Measurements from ENCODE around the gene FHOD3. TPM values are rescaled to one million over a fixed set of nuclear protein-coding genes. Genes with fewer than 3 reads are reported as not detected.

The FHOD3 gene
- total and polyA plus RNA-seq, 5 experiments from 2014 or later, result not detected

DNA sequence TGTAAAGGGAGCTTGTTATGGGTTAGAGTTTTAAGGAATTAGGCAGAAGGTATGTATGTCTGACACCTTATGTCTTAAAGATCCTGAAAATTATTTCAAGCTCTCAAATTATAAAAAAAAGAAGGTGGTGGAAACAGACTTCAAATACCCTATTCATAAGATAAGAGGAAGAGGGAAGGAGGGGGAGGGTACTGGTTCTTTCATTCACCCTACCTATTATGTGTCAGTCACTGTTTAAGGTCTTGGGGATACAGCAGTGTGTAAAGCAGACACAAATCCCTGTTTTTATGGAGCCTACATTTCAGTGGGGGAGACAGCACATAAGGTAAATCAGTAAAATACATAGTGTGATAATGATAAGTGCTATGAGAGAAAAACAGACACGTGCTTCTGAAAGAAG, 184.4 kb downstream of the FHOD3 start:
- ATAC-seq (no peak), DNase-seq (no peak)
- POLR2A ChIA-PET, result no interaction called here
- Mint-ChIP-seq H3K27me3 (peaks cover 0 to 32% (median 11%) of the 10 kb centered on the region in 5 donors), H3K4me1 (no peaks in the 10 kb centered on the region), H3K36me3 (no peaks in the 10 kb centered on the region), H3K4me3 (no peak overlapping the region), H3K9me3 (peaks cover 0 to 2% (median 0%) of the 10 kb centered on the region in 9 donors), H3K27ac (no peak overlapping the region)

DNA sequence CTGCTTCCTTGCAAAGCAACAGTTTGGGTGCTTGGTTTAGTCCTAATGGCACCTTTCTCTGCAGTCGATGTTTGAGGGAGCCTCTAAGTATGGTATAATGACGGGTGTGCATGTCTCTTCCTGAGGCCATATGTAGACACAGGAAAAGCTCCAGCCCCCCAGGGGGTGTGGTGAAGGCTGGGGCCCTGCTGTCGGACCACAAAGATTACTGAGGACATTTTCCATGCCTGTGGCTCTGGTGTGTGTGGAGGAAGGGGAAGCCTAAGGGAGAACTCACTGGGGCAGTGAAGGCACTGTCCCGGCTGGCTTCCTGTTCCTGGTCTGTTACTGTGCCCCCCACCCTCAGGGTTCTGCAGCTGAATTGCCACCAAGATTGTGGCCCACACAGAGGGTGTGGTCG, 187.1 kb downstream of the FHOD3 start:
- Mint-ChIP-seq H3K27me3 (peaks cover 8 to 58% (median 12%) of the 10 kb centered on the region in 5 donors), H3K9me3 (no peaks in the 10 kb centered on the region), H3K4me3 (no peak overlapping the region), H3K27ac (no peak overlapping the region), H3K36me3 (no peaks in the 10 kb centered on the region), H3K4me1 (no peaks in the 10 kb centered on the region)
- POLR2A ChIA-PET, result no interaction called here
- ATAC-seq (no peak), DNase-seq (no peak)

DNA sequence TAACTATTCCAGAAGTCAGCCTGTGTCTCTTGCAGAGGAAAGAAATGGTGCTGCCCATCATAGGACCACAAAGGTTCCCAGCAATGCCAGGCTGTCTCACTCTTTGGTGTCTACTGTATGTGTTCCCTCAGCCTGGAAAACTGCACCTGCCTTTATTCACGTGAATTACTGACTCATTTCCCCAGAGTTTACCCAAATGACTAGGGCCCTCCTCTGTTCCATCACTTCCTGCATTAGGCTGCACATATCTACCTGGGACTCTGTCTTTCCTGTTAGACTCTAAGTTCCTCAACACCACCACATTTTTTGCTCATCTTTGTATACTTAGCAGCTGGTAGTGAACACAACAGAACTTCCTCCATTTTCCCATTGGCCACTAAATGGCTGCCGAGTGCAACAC, 188.3 kb downstream of the FHOD3 start:
- ATAC-seq, result no peak
- H3K9me3 Mint-ChIP-seq, result no peaks in the 10 kb centered on the region
- H3K4me1 Mint-ChIP-seq, result no peaks in the 10 kb centered on the region
- H3K27me3 Mint-ChIP-seq, result peaks cover 8 to 61% (median 13%) of the 10 kb centered on the region in 5 donors
- DNase-seq, result no peak
- no peaks in the 10 kb centered on the region for H3K36me3 Mint-ChIP-seq
- no peak overlapping the region for H3K4me3 Mint-ChIP-seq
- no peak overlapping the region for H3K27ac Mint-ChIP-seq
- POLR2A ChIA-PET, result no interaction called here

DNA sequence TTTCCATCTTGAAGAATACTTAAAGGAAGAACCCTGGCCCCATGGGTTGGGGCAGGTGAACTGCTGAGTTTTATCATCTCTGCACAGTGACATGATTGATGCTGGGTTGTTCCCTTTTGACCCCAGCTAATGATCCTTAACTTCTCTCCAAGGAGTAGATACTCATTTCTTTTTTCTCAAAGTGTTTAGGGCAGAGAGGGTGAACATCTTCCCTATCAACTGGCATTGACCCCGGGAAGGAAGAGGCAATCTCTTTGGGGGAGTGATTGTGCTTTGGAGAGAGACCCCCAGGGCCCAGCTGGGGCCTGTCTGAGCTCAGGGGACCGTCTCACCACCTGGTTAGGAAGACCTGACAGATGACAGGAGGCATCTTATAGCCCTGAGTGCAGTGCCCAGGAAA, 190.6 kb downstream of the FHOD3 start:
- Mint-ChIP-seq H3K4me1 (no peaks in the 10 kb centered on the region), H3K27ac (no peak overlapping the region), H3K36me3 (no peaks in the 10 kb centered on the region), H3K4me3 (no peak overlapping the region), H3K27me3 (peaks cover 8 to 46% (median 11%) of the 10 kb centered on the region in 5 donors), H3K9me3 (peaks cover 0 to 3% (median 0%) of the 10 kb centered on the region in 9 donors)
- no peak for ATAC-seq
- POLR2A ChIA-PET, result interaction anchor here (0.6 kb wide), 1 partner anchor 98 kb away, joined by 3 read pairs; no protein-coding TSS in a partner anchor
- no peak for DNase-seq

DNA sequence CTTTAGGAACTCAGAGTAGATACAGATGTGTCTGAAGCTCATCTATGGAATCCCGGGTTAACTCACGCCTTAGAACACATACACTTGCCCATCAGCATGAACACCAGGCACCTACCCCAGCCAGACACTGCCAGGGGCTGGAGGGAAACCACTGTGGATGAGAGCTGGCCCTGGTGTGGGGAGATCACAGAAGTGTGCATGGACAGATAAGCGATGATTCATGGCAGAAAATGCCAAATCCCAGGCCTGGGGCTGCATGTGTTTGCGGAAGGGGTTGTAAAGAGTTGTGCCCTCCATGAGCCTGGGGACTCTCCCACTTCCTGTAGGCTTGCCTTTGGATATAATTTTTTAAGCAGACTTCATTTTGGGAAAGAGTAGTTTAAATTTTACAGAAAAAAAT, 193.4 kb downstream of the FHOD3 start:
- Mint-ChIP-seq H3K9me3 (peaks cover 0 to 3% (median 0%) of the 10 kb centered on the region in 9 donors), H3K36me3 (no peaks in the 10 kb centered on the region), H3K27me3 (peaks cover 7 to 39% (median 11%) of the 10 kb centered on the region in 5 donors), H3K27ac (no peak overlapping the region), H3K4me1 (peaks cover 0 to 3% (median 0%) of the 10 kb centered on the region in 4 donors), H3K4me3 (no peak overlapping the region)
- DNase-seq (no peak), ATAC-seq (no peak)
- POLR2A ChIA-PET, result no interaction called here

DNA sequence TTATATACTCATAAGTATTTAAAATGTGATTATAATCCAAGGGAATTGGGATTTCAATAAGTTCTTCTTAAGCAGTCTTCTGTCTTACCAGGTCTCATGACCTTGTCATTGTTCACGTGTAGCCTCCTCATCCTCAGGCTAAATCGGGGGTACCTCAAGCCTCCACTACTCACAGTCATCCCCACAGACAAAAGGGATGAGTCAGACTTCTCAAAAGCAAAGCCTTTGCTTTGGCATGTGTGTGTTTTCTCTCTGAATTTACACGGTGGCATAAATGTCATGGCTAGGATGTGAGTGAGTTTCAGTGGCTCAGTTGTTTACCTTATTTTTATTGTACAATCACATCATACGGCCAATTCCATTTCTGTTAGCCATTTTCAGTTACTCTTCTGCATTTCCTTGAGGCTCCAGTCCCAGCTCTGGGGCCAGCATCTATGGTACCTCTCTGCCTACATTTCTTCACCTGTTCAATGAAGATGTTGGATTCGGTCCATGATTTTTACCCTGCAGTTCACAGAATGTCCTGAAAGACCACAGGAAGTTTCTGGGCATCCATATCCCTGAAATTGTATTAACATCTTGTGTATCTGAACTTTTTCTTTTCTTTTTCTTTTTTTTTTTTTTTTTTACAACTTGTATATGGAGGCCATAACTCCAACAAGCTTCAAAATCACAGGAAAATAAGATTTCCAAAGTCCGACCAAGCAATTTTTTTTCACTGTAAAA, 195.3 kb downstream of the FHOD3 start:
- peaks cover 0 to 7% (median 0%) of the 10 kb centered on the region in 4 donors for H3K4me1 Mint-ChIP-seq
- no peak overlapping the region for H3K27ac Mint-ChIP-seq
- DNase-seq (no peak), ATAC-seq (no peak)
- H3K27me3 Mint-ChIP-seq, result peaks cover 3 to 21% (median 11%) of the 10 kb centered on the region in 5 donors
- POLR2A ChIA-PET, result no interaction called here
- H3K9me3 Mint-ChIP-seq, result peaks cover 0 to 3% (median 0%) of the 10 kb centered on the region in 9 donors
- no peaks in the 10 kb centered on the region for H3K36me3 Mint-ChIP-seq
- H3K4me3 Mint-ChIP-seq, result no peak overlapping the region

DNA sequence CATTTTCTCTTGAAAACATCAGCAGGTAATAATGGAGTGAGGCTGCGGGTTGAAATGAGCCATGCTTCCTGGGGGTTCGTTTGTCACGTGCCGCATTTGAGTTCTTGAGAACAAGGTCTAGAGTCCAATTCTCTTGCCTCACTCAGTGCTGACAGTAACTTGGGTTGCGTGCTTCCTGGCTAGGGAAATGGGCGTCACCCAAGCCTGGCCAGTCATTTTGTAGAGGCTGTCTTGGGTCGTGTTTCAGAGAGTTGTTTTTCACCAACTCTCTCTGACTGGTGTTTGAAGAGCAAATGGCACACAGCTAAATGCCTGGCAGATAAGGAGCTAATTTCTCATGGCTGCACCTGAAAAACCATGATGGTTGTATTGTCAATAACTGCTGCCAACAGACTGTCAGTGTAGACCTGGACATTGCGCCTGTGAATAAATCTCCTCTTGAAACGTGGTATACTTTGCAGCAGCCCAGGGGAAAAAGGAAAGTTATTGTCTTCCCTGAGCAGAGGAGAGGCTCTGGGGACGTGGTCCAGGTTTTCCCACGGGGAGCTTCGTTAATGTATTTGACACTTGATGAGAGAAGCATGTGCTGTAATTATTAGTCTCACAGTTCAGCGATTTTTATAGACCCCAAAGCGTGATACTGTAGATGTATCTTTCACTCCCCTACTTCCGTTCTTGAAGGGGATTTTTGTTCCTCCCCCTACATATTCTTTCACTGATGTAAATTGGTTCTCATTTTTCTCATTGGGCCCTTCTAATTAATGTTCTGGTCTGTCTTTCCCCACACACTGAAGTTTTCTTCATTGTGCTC, 196.0 kb downstream of the FHOD3 start:
- DNase-seq (no peak), ATAC-seq (no peak)
- POLR2A ChIA-PET, result no interaction called here
- H3K27me3 Mint-ChIP-seq, result peaks cover 0 to 14% (median 8%) of the 10 kb centered on the region in 5 donors
- H3K4me3 Mint-ChIP-seq, result no peak overlapping the region
- H3K36me3 Mint-ChIP-seq, result no peaks in the 10 kb centered on the region
- H3K27ac Mint-ChIP-seq, result no peak overlapping the region
- H3K9me3 Mint-ChIP-seq, result peaks cover 0 to 3% (median 0%) of the 10 kb centered on the region in 9 donors
- peaks cover 0 to 7% (median 0%) of the 10 kb centered on the region in 4 donors for H3K4me1 Mint-ChIP-seq

DNA sequence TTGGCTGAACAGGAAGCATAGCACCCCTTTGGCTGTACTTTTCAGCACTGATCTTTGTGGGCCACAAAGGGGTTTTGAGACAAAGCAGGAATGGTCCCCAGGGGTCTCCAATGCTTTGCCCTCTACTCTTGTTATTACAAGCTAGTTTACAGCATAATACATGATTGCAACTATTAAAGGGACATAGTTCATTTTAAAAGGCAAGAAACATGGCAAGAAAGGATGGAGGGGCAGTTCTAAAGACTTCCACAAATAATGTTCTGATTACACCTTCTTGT, 196.6 kb downstream of the FHOD3 start:
- no peak for ATAC-seq
- no peak overlapping the region for H3K4me3 Mint-ChIP-seq
- peaks cover 0 to 7% (median 0%) of the 10 kb centered on the region in 4 donors for H3K4me1 Mint-ChIP-seq
- POLR2A ChIA-PET, result no interaction called here
- H3K27me3 Mint-ChIP-seq, result peaks cover 0 to 12% (median 3%) of the 10 kb centered on the region in 5 donors
- H3K27ac Mint-ChIP-seq, result no peak overlapping the region
- H3K36me3 Mint-ChIP-seq, result no peaks in the 10 kb centered on the region
- peaks cover 0 to 3% (median 0%) of the 10 kb centered on the region in 9 donors for H3K9me3 Mint-ChIP-seq
- DNase-seq, result no peak

DNA sequence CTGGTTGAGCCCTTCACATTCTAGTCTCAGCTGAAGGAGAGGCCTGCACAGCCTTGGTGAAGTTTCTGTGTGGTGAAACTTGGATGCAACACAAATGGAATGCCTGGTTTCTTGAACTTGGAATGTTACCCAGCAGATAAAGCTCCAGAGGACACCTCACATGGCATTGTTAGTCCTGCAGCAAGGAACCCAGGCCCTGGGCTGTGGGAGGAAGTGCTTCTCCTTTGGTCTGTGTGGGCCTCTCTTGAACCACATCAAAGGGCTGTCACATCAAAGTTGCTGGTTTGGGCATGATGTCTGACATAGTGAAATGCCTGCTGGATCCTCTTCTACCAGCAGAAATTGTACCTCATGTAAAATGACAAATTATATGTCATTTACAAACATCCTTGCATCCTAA, 198.5 kb downstream of the FHOD3 start:
- Mint-ChIP-seq H3K4me3 (no peak overlapping the region), H3K27me3 (peaks cover 0 to 8% (median 1%) of the 10 kb centered on the region in 5 donors), H3K9me3 (peaks cover 0 to 3% (median 0%) of the 10 kb centered on the region in 9 donors), H3K4me1 (peaks cover 0 to 7% (median 0%) of the 10 kb centered on the region in 4 donors), H3K27ac (no peak overlapping the region), H3K36me3 (no peaks in the 10 kb centered on the region)
- DNase-seq (no peak), ATAC-seq (peak in 1 of 2 donors; percentile 20)
- POLR2A ChIA-PET, result no interaction called here

DNA sequence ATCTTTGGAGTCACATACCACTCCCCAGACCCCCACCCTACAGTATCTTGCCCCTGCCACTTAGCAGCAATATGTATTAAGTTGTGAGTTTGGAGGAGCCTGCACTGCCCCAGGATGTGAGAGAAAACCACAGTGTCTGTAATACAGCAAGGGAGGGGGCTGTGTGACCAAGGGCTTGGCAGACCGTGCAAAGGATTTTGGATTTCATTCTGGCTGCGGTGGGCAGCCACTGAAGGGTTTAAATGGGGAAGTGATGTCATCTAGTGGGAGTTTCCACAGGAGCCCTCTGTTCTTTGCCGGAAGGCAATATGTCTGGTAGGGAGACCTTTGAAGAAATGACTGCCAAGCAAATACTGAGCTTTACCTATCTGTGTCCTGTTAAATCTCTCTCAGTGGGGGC, 202.4 kb downstream of the FHOD3 start:
- H3K27me3 Mint-ChIP-seq, result peaks cover 0 to 6% (median 2%) of the 10 kb centered on the region in 5 donors
- no peaks in the 10 kb centered on the region for H3K9me3 Mint-ChIP-seq
- no peaks in the 10 kb centered on the region for H3K36me3 Mint-ChIP-seq
- H3K4me3 Mint-ChIP-seq, result no peak overlapping the region
- POLR2A ChIA-PET, result no interaction called here
- DNase-seq, result no peak
- ATAC-seq, result no peak
- H3K4me1 Mint-ChIP-seq, result peaks cover 0 to 7% (median 0%) of the 10 kb centered on the region in 4 donors
- no peak overlapping the region for H3K27ac Mint-ChIP-seq

DNA sequence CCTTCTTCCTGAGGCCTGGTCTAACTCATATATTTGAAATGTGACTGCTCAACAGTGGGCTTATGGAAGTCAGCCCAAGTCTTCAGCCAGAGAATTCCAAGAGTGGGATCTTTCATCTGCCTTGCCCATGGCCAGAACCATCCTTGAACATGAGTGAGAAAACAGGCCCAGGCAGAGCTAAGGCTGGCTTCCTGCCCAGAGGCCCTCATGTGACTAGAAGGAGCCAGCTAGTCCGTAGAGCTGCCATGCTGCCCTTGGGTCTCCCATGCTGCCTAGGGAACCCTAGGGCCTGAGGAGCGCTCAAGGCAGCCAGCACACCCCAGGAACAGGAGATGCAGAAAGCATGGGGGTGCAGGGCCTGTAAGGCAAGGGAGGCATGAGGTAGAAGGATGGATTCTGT, 203.6 kb downstream of the FHOD3 start:
- Mint-ChIP-seq H3K36me3 (no peaks in the 10 kb centered on the region), H3K4me3 (no peak overlapping the region), H3K9me3 (no peaks in the 10 kb centered on the region), H3K27me3 (peaks cover 0 to 6% (median 1%) of the 10 kb centered on the region in 5 donors), H3K4me1 (peaks cover 0 to 2% (median 0%) of the 10 kb centered on the region in 4 donors), H3K27ac (peak overlapping the region in 1 of 10 donors; percentile 4)
- POLR2A ChIA-PET, result no interaction called here
- no peak for DNase-seq
- ATAC-seq, result no peak

DNA sequence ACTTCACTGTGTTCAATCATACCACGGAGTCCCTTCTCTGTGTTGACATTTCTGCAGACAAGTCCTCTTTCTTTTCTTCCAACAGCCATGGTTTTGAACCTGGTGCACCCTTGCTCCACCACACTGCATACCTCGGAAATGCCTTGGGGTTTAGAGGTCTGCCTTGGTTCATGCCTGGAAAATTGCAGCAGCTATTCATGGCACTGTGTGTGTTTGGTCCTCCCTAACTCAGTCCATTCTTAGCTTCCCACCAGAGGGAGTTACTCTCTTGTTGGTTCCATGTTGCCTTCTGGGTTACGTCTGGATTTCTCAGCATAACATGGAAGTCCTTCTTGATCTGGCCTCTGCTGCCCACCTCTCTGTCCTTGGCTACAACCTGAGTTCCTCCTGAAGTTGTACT, 206.0 kb downstream of the FHOD3 start:
- H3K4me3 Mint-ChIP-seq, result no peak overlapping the region
- H3K27ac Mint-ChIP-seq, result no peak overlapping the region
- ATAC-seq, result no peak
- POLR2A ChIA-PET, result no interaction called here
- H3K4me1 Mint-ChIP-seq, result no peaks in the 10 kb centered on the region
- H3K36me3 Mint-ChIP-seq, result no peaks in the 10 kb centered on the region
- no peaks in the 10 kb centered on the region for H3K9me3 Mint-ChIP-seq
- DNase-seq, result no peak
- peaks cover 0 to 4% (median 0%) of the 10 kb centered on the region in 5 donors for H3K27me3 Mint-ChIP-seq

DNA sequence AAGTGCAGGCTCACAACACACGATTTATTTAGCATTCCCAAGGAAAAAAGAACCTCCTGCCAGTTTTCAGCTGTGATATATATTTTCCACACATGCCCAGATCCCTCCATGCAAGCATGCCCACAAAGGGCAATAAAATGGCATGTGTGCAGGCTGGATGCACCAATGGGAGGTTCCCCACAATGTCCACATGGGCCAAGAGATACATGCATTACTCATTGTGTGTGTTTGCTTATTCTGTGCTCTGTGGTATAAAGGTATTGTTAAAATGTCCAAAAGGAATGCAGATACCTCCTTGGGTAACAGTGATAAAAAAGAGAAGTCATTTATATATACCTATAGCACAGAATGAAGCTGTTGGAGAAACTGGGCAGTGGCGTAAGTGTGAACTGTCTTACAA, 207.4 kb downstream of the FHOD3 start:
- ATAC-seq (no peak), DNase-seq (no peak)
- H3K36me3 Mint-ChIP-seq, result no peaks in the 10 kb centered on the region
- POLR2A ChIA-PET, result no interaction called here
- peaks cover 0 to 4% (median 0%) of the 10 kb centered on the region in 5 donors for H3K27me3 Mint-ChIP-seq
- H3K27ac Mint-ChIP-seq, result no peak overlapping the region
- no peaks in the 10 kb centered on the region for H3K9me3 Mint-ChIP-seq
- H3K4me1 Mint-ChIP-seq, result no peaks in the 10 kb centered on the region
- H3K4me3 Mint-ChIP-seq, result no peak overlapping the region

Measured in naive thymus-derived CD8-positive, alpha-beta T cell (primary cell).